AG08395 (cell line): ENCODE measurements around the gene TBR1.

ENCODE experiments used
- DNase-seq: peaks from one replicate; pipeline ENCODE4 v3.0.0; 2012; ENCODE audit warnings: mixed read lengths, low spot score

Gene TBR1

GRCh38 chr2:161415034-161415986 is 787 bp upstream of the TBR1 start:
- DNase-seq, result no peak

GRCh38 chr2:161416708-161417437 is 776 bp downstream of the TBR1 start:
- DNase-seq, result no peak

- no peak for DNase-seq
These were observed 1.6 kb downstream of the TBR1 start for GRCh38 chr2:161417438-161418274.

- DNase-seq, result no peak
These were observed 2.2 kb downstream of the TBR1 start for GRCh38 chr2:161418275-161418714.

- DNase-seq, result peak; percentile 31
These were observed 2.9 kb downstream of the TBR1 start for GRCh38 chr2:161418715-161419637.

GRCh38 chr2:161419638-161420190 is 3.6 kb downstream of the TBR1 start:
- DNase-seq, result no peak

GRCh38 chr2:161420406-161421074 is 4.4 kb downstream of the TBR1 start:
- no peak for DNase-seq

GRCh38 chr2:161421686-161422085 is 5.6 kb downstream of the TBR1 start:
- DNase-seq, result no peak

- DNase-seq, result no peak
These were observed 6.8 kb downstream of the TBR1 start for GRCh38 chr2:161422816-161423403.

GRCh38 chr2:161423421-161424393 is 7.6 kb downstream of the TBR1 start:
- DNase-seq, result no peak

GRCh38 chr2:161424394-161424769 is 8.3 kb downstream of the TBR1 start:
- DNase-seq, result no peak

- no peak for DNase-seq
These were observed 9.0 kb downstream of the TBR1 start for GRCh38 chr2:161424891-161425727.

- no peak for DNase-seq
These were observed 9.8 kb downstream of the TBR1 start for GRCh38 chr2:161425728-161426454.

- peak; percentile 54 for DNase-seq
These were observed 10.4 kb downstream of the TBR1 start for GRCh38 chr2:161426455-161426921.

GRCh38 chr2:161426922-161427663 is 11.0 kb downstream of the TBR1 start:
- no peak for DNase-seq
